T-helper 2 cell (primary cell): ENCODE results near the gene MAN1B1.
"Not testable (repeated sequence)": the region's sequence is repeated elsewhere in the genome, so short reads cannot be mapped to it uniquely, and the experiment has no call there.

Source experiments
- DNase-seq, 5 experiments: peaks; one replicate each; pipeline versions ENCODE4 v3.0.0 to v3.0.0-alpha.2; 2012 to 2022

Gene MAN1B1

GRCh38 chr9:137052998-137053943 is 33.5 kb upstream of the MAN1B1 start:
- DNase-seq = no peak

GRCh38 chr9:137053944-137054931 is 32.5 kb upstream of the MAN1B1 start, which contains the start of gene ENTPD2:
Gene ENTPD2 (minus strand): TSS chr9:137054061. CDS start chr9:137053997, 64 bp downstream.
- DNase-seq = peak in 1 of 5 experiments; percentile 34

DNA sequence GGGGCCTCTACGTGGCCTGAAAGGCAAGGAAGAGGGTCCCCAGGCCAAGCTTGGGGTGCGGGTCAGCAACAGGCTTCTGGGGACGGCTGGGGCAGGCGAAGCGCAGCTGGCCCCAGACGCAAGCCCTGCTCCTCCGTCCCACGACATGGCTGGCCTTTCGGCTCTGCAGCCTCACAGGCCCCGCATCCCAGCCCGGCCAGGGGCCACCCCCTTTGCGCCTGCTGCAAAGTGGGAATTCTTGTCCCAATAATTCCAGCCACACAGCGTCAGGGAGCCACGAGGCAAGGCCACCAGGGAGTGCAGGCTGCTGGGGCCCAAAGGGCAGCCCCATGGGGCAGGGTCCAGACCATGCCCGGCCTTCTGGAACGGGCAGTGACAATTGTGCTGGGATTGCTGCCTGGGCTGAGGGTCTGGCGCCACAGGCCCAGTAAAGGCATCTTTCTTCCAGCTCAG is 31.8 kb upstream of the MAN1B1 start:
- DNase-seq = no peak

DNA sequence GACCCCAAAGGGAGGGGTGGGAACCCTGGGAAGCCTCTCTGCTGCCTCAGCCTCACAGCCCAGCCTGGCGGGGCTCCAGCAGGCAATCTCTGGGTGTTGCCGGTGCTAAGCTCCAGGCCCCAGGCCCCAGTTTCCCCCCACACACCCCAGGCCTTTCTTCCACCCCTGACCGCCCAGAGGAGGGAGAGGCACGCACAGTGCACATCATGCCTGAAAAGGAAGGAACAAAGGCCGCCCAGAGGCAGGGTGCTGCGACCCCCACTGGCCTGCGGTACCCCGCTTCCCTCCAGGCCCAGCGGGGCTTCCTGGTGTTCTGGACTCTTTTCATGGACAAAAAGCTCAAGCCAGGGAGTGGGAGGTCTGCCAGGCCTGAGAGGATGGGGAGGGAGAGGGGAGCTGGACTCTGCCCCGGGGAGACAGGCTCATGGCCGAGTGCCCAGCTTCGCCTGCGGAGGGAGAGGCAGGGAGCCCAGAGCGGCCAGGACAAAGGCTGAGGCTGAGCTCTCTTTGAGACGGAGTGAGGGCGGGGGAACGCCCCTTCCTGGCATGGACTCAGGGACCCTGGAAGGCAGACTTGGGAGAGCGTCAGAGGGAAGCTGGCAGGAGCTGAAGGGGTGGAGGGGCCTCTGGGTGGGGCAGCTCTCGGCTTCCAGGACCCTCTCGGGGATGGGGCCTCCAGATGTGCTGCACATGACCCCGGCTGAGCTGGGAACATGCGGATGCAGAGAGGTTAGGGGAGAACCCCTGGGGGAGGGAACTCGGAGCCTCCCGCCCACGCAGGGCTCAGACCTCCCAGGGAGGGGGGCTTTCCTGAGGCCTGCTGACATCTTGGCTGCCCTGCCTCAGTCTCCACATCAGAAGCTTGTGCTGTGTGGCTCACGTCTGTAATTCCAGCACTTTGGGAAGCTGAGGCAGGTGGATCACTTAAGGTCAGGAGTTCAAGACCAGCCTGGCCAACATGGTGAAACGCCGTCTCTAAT is 31.1 kb upstream of the MAN1B1 start:
- no peak for DNase-seq

DNA sequence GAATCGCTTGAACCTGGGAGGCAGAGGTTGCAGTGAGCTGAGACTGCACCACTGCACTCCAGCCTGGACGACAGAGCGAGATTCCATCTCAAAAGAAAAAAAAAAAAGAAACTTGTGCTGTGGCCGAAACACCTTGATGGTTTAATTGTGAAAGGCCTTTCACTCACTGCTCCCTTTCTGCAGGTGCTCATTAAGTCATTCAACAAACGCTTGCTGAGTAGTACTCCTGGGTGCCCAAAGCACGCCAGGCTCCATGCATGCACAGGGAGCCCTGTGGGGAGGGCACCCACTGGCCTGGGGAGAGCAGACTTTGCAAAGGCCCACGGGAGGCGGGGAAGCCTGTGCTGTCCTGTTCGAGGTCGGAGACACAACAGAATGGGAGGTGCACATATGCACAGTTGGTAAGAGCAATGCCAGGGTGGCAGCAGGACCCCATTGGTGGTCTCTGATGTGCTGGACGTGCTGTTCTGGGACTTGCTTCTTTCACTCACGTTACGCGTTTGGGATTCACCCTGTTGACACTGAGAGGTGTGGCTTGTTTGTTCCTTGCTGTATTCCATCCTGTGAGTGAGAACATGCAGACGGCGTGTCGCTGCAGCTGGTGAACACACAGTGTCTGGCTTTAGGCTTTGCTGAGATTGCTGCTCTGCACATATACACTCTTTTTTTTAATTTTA is 29.9 kb upstream of the MAN1B1 start:
- DNase-seq = no peak

- no peak for DNase-seq
Observed at GRCh38 chr9:137057545-137057944, 29.2 kb upstream of the MAN1B1 start.

- DNase-seq = no peak
Observed at GRCh38 chr9:137058521-137059234, 28.1 kb upstream of the MAN1B1 start.

GRCh38 chr9:137062384-137062783 is 24.4 kb upstream of the MAN1B1 start:
- no peak for DNase-seq

- not testable (repeated sequence) for DNase-seq
Observed at GRCh38 chr9:137062798-137063197, 24.0 kb upstream of the MAN1B1 start.

DNA sequence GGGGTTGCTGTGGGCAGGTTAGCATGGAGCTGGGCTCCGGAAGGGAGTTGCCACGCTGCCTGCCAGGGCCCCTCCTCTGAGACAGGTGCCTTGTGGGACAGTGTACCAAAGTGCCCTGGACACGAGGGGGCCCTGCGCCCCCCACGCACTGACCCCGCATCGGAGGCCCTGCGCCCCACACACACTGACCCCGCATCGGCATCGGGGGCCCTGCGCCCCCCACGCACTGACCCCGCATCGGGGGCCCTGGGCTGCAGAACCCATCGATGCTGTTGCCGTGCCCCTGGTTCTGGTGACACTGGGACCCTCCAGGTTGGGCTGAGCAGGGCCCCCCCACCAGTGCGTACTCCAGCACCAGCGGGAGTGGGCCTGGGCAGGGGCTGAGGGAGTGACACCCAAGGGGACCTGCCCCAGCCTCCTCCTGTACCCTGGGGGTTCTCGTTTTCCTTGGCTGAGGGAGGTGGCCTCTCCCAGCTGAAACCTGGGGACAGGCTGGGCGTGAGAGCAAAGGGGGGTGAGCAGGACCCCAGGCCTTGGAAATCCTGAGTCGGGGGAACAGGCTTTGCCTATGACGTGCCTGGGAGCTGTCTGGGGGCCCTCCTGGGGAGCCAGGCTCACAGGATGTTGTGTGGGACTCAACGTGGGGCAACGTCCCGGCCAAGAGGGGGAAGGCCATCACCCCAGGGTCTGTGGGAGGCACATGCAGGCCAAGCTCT is 23.3 kb upstream of the MAN1B1 start:
- no peak for DNase-seq

GRCh38 chr9:137064027-137064879 is 22.5 kb upstream of the MAN1B1 start:
- DNase-seq = peak; percentile 24 to 61 (median 42)

GRCh38 chr9:137064880-137065164 is 22.0 kb upstream of the MAN1B1 start:
- no peak for DNase-seq

DNA sequence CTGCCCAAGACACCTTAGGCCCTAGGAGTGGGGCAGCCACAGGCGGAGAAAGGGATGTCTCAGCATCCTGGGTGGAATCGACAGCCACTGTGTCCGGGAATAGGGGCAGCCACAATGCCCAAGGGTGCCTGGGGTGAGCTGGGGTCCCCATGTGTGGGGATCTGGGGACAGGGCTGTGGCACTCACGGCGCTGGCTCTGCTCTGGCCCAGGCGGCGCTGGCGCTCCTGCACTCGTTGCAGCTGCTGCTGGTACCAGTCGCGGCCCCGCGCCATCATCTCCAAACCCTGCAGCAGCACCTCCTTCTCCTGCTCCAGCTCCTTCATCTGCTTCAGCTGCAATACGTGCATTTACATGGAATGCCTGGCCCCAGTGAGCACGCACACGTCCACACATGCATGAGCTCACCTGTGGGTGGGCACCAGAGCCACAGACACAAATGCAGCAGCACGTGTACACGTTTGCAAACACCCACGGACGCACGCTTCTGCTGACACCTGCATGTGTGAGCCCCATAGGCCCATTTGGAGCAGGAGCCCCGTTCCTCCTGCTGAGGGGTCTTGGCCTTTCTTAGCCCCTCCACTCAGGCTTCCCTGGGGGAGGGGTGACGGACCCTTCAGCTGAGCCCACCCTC is 21.3 kb upstream of the MAN1B1 start:
- DNase-seq = no peak

GRCh38 chr9:137066096-137066861 is 20.5 kb upstream of the MAN1B1 start:
- DNase-seq = no peak

- peak; percentile 68 to 90 (median 80) for DNase-seq
Observed at GRCh38 chr9:137067860-137068538, 18.8 kb upstream of the MAN1B1 start.

GRCh38 chr9:137068539-137069507 is 18.0 kb upstream of the MAN1B1 start:
- no peak for DNase-seq
